ENCODE measurements around the gene GLS. TPM values are rescaled to one million over a fixed set of nuclear protein-coding genes. Genes with fewer than 3 reads are reported as not detected.

GLS gene
- total and polyA plus RNA-seq, 2 donors (not counting 3 experiments of a cell fraction or from before 2014, with no cell fraction given), result 49.0 to 183 TPM

- no peak for DNase-seq (ENCODE audit: low read depth, low spot score)
- Histone ChIP-seq H3K36me3 (ENCODE audit: control insufficient read depth in 2 of 2, extremely low read depth in 1 of 2, insufficient read depth in 2 of 2, low read length in 2 of 2) (peaks cover 21 to 61% of the 10 kb centered on the region in 2 experiments), H3K79me2 (ENCODE audit: control insufficient read depth, insufficient read depth, low read length) (no peaks in the 10 kb centered on the region), H3K4me2 (ENCODE audit: insufficient read depth, low read length) (no peak overlapping the region), H3K9ac (replicated peaks; ENCODE audit: extremely low read depth, insufficient read depth, low read length) (no peak overlapping the region), H3K27me3 (ENCODE audit: control insufficient read depth in 2 of 2, insufficient read depth in 2 of 2, low read length in 2 of 2) (no peaks in the 10 kb centered on the region), H3K4me1 (ENCODE audit: control insufficient read depth, extremely low read depth, insufficient read depth, low read length) (peaks cover 3% of the 10 kb centered on the region), H3K4me3 (replicated peaks in 1 of 3; ENCODE audit: insufficient read depth in 1 of 3, low read depth in 1 of 3, low read length in 3 of 3) (no peak overlapping the region), H3K27ac (ENCODE audit: insufficient read depth, low read depth, low read length) (no peak overlapping the region), H4K20me1 (replicated peaks; ENCODE audit: control insufficient read depth, extremely low read depth, insufficient read depth, low read length) (no peaks in the 10 kb centered on the region), H3K9me3 (replicated peaks; ENCODE audit: control insufficient read depth, insufficient read depth, low read length) (no peaks in the 10 kb centered on the region), H3K9me1 (replicated peaks; ENCODE audit: control insufficient read depth, extremely low read depth, insufficient read depth, low read length) (no peaks in the 10 kb centered on the region), H2AFZ (ENCODE audit: low read depth, low read length) (no peak overlapping the region)
- dilution Hi-C loops (cut with MboI; ENCODE audit: extremely low pct_ligation_motif_present, low sequenced_read_pairs), result no loop called here
- ChIA-PET POLR2A (no interaction called here), CTCF (interaction anchor here (1.2 kb wide), 1 partner anchor 10 kb away, joined by 3 read pairs; no protein-coding TSS in a partner anchor)
- intact Hi-C loops (cut with micrococcal nuclease), result no loop called here
- FAIRE-seq, result no peak
- TF ChIP-seq FOS (IDR thresholded peaks at IDR 0.05; ENCODE audit: borderline replicate concordance, insufficient read depth, low read length), result no peak
- TF ChIP-seq MAX (IDR thresholded peaks at IDR 0.05; ENCODE audit: insufficient read depth, insufficient read length), result no peak
- TF ChIP-seq POLR2AphosphoS5 (IDR thresholded peaks at IDR 0.05; ENCODE audit: insufficient read depth, low read depth, low read length), result no peak
- TF ChIP-seq GATA2 (IDR thresholded peaks at IDR 0.05; ENCODE audit: insufficient read depth, insufficient read length, low read depth, low read length), result no peak
- TF ChIP-seq MYC (IDR thresholded peaks at IDR 0.05; ENCODE audit: low read depth, low read length), result no peak
- BruUV-seq (replicated peaks), result no TSS peak
Measured at GRCh38 chr2:190990132-190990531, 109.5 kb downstream of the GLS start.

- CTCF ChIA-PET, result interaction anchor here (1.1 kb wide), 1 partner anchor 13 kb away, joined by 3 read pairs; no protein-coding TSS in a partner anchor
- peak; percentile 12 for FAIRE-seq
- Histone ChIP-seq H3K4me2 (ENCODE audit: insufficient read depth, low read length) (no peak overlapping the region), H2AFZ (ENCODE audit: low read depth, low read length) (no peak overlapping the region), H3K27ac (ENCODE audit: insufficient read depth, low read depth, low read length) (no peak overlapping the region), H3K79me2 (ENCODE audit: control insufficient read depth, insufficient read depth, low read length) (no peaks in the 10 kb centered on the region), H3K4me3 (replicated peaks in 1 of 3; ENCODE audit: insufficient read depth in 1 of 3, low read depth in 1 of 3, low read length in 3 of 3) (no peak overlapping the region), H3K36me3 (ENCODE audit: control insufficient read depth in 2 of 2, extremely low read depth in 1 of 2, insufficient read depth in 2 of 2, low read length in 2 of 2) (peaks cover 28 to 57% of the 10 kb centered on the region in 2 experiments), H3K9me1 (replicated peaks; ENCODE audit: control insufficient read depth, extremely low read depth, insufficient read depth, low read length) (no peaks in the 10 kb centered on the region), H3K27me3 (ENCODE audit: control insufficient read depth in 2 of 2, insufficient read depth in 2 of 2, low read length in 2 of 2) (no peaks in the 10 kb centered on the region), H3K9ac (replicated peaks; ENCODE audit: extremely low read depth, insufficient read depth, low read length) (no peak overlapping the region), H4K20me1 (replicated peaks; ENCODE audit: control insufficient read depth, extremely low read depth, insufficient read depth, low read length) (no peaks in the 10 kb centered on the region), H3K4me1 (ENCODE audit: control insufficient read depth, extremely low read depth, insufficient read depth, low read length) (no peaks in the 10 kb centered on the region), H3K9me3 (replicated peaks; ENCODE audit: control insufficient read depth, insufficient read depth, low read length) (no peaks in the 10 kb centered on the region)
- no TSS peak for BruUV-seq (replicated peaks)
- dilution Hi-C loops (cut with MboI; ENCODE audit: extremely low pct_ligation_motif_present, low sequenced_read_pairs) (no loop called here), intact Hi-C loops (cut with micrococcal nuclease) (no loop called here)
- POLR2A ChIA-PET, result no interaction called here
- TF ChIP-seq CTCF (IDR thresholded peaks at IDR 0.05; ENCODE audit: extremely low read depth in 1 of 2, insufficient read depth in 1 of 2, low read depth in 1 of 2, low read length in 2 of 2) (no peak), MYC (IDR thresholded peaks at IDR 0.05; ENCODE audit: low read depth, low read length) (no peak), FOS (IDR thresholded peaks at IDR 0.05; ENCODE audit: borderline replicate concordance, insufficient read depth, low read length) (no peak), POLR2A (IDR thresholded peaks at IDR 0.05; ENCODE audit: low read depth, low read length) (no peak), MAX (IDR thresholded peaks at IDR 0.05; ENCODE audit: insufficient read depth, insufficient read length) (no peak), JUN (IDR thresholded peaks at IDR 0.05; ENCODE audit: borderline replicate concordance, insufficient read depth, insufficient read length, low read depth) (no peak), GATA2 (IDR thresholded peaks at IDR 0.05; ENCODE audit: insufficient read depth, insufficient read length, low read depth, low read length) (no peak), POLR2AphosphoS5 (IDR thresholded peaks at IDR 0.05; ENCODE audit: insufficient read depth, low read depth, low read length) (no peak)
- DNase-seq (ENCODE audit: low read depth, low spot score), result no peak
Measured at GRCh38 chr2:190993292-190993643, 112.6 kb downstream of the GLS start.

All from endothelial cell of umbilical vein (primary cell).